A549 (cell line): ENCODE results near the gene MMP11. TPM values are rescaled to one million over a fixed set of nuclear protein-coding genes. Genes with fewer than 3 reads are reported as not detected.

ENCODE experiments used
- ATAC-seq, 2 experiments: fragments of 200-7000 bp in 1 of 2; fragments of >200 bp in 1 of 2; cut with Nextera tagmentation in 1 of 2; cut with Tn5 transposase in 1 of 2; 3 replicates each; pipeline versions ENCODE4 v1.8.0 to v1.9.1; 2018 to 2020; ENCODE audit warnings: mild to moderate bottlenecking in 1 of 2, moderate library complexity in 1 of 2
- CTCF ChIA-PET: fragments of 300-600 bp; sonication (Branson Sonifier 250); formaldehyde crosslinking; extraction: SDS; loops from one replicate; lab custom pipeline; 2021; ENCODE audit warnings: antibody characterized with exemption, inconsistent platforms; lab: Yijun Ruan, JAX
- POLR2A ChIA-PET: fragments of 350-600 bp; formaldehyde crosslinking; extraction: SDS; loops from one replicate; lab custom pipeline; 2021; ENCODE audit warnings: antibody characterized with exemption, inconsistent platforms; lab: Yijun Ruan, JAX
- DNase-seq, 2 experiments: peaks; one replicate each; pipeline versions ENCODE4 v3.0.0 to v3.0.0-alpha.2; 2011 to 2016; ENCODE audit warnings: low read depth in 1 of 2, low spot score in 1 of 2
- FAIRE-seq: peaks from 2 replicates; lab custom pipeline; 2011; peaks lifted over from hg19 to GRCh38; lab: Jason Lieb, UNC
- H3K27ac ChIP-seq, 2 experiments: fragments of >200 bp; sonication (Bioruptor Twin); formaldehyde crosslinking; 3 replicates each; pipeline ENCODE4 v1.5.1; 2016 to 2017
- H3K4me1 ChIP-seq: fragments of >200 bp; sonication (Bioruptor Twin); formaldehyde crosslinking; 3 replicates; pipeline ENCODE4 v1.6.1; 2016
- H3K4me2 ChIP-seq: fragments of >200 bp; sonication (Bioruptor Twin); formaldehyde crosslinking; 3 replicates; pipeline ENCODE4 v1.6.1; 2016
- H3K4me3 ChIP-seq: fragments of >200 bp; sonication (Bioruptor Twin); formaldehyde crosslinking; 3 replicates; pipeline ENCODE4 v1.5.1; 2016
- H3K9me3 ChIP-seq: fragments of >200 bp; sonication (Bioruptor Twin); formaldehyde crosslinking; 3 replicates; pipeline ENCODE4 v1.6.1; 2016
- ATOH8 ChIP-seq: fragments of 250-450 bp; sonication (Bioruptor Pico); IDR thresholded peaks from 2 replicates; pipeline ENCODE4 v1.5.0; 2020; ENCODE audit warnings: low read depth, mild to moderate bottlenecking, moderate library complexity
- BCL3 ChIP-seq: fragments of >200 bp; sonication (Bioruptor Twin); formaldehyde crosslinking; IDR thresholded peaks from 3 replicates; pipeline ENCODE4 v1.6.1; 2016
- BHLHE40 ChIP-seq: IDR thresholded peaks from 2 replicates; pipeline ENCODE4 v1.6.1; 2012; ENCODE audit warnings: low read depth, low read length, inconsistent platforms
- CBX8 ChIP-seq: fragments of 200-600 bp; sonication (generic); IDR thresholded peaks from 2 replicates; pipeline ENCODE4 v1.6.1; 2016
- CTCF ChIP-seq: fragments of >200 bp; sonication (Bioruptor Twin); formaldehyde crosslinking; IDR thresholded peaks from 3 replicates; pipeline ENCODE4 v1.5.1; 2016
- ESRRA ChIP-seq: fragments of 150-350 bp; IDR thresholded peaks from 2 replicates; pipeline ENCODE4 v1.6.1; 2014; ENCODE audit warnings: mild to moderate bottlenecking, low read length, borderline replicate concordance
- FOSL2 ChIP-seq, 2 experiments: fragments of 450-650 bp in 1 of 2; fragments of >200 bp in 1 of 2; sonication (Bioruptor Twin) in 1 of 2; formaldehyde crosslinking; IDR thresholded peaks; 2 replicates each; pipeline versions ENCODE4 v1.5.0 to v1.6.1; 2016 to 2020; ENCODE audit warnings: mild to moderate bottlenecking in 1 of 2, moderate library complexity in 1 of 2
- FOXS1 ChIP-seq: fragments of 250-450 bp; sonication (Bioruptor Pico); IDR thresholded peaks from 2 replicates; pipeline ENCODE4 v1.5.0; 2020; ENCODE audit warnings: mild to moderate bottlenecking, moderate library complexity
- HOXB13 ChIP-seq: fragments of 250-450 bp; sonication (Bioruptor Pico); IDR thresholded peaks from 2 replicates; pipeline ENCODE4 v1.5.0; 2020; ENCODE audit warnings: low read depth, mild to moderate bottlenecking, moderate library complexity
- HOXB5 ChIP-seq: fragments of 250-450 bp; sonication (Bioruptor Pico); IDR thresholded peaks from 2 replicates; pipeline ENCODE4 v1.5.0; 2020; ENCODE audit warnings: mild to moderate bottlenecking, moderate library complexity
- JUN ChIP-seq, 2 experiments: fragments of >200 bp; sonication (Bioruptor Twin); formaldehyde crosslinking; IDR thresholded peaks; 2 replicates in 1 of 2; 3 replicates in 1 of 2; pipeline ENCODE4 v1.6.1; 2016 to 2017
- JUNB ChIP-seq: fragments of >200 bp; sonication (Bioruptor Twin); formaldehyde crosslinking; IDR thresholded peaks from 2 replicates; pipeline ENCODE4 v1.6.1; 2016
- KDM1A ChIP-seq: fragments of 200-600 bp; sonication (generic); IDR thresholded peaks from 2 replicates; pipeline ENCODE4 v1.6.1; 2016; ENCODE audit warnings: low read depth, mild to moderate bottlenecking
- MAZ ChIP-seq: fragments of 150-350 bp; IDR thresholded peaks from 2 replicates; pipeline ENCODE4 v1.6.1; 2014; ENCODE audit warnings: antibody characterized with exemption, low read depth, low read length, borderline replicate concordance
- NR3C1 ChIP-seq: fragments of >200 bp; sonication (Bioruptor Twin); formaldehyde crosslinking; IDR thresholded peaks from 3 replicates; pipeline ENCODE4 v1.6.1; 2017
- POLR2A ChIP-seq: IDR thresholded peaks from 2 replicates; pipeline ENCODE4 v1.6.1; 2012; ENCODE audit warnings: mild to moderate bottlenecking, low read length
- RARB ChIP-seq: fragments of 250-450 bp; sonication (Bioruptor Pico); IDR thresholded peaks from 2 replicates; pipeline ENCODE4 v1.8.0; 2021; ENCODE audit warnings: mild to moderate bottlenecking, moderate library complexity
- RCOR1 ChIP-seq: fragments of 150-350 bp; IDR thresholded peaks from 2 replicates; pipeline ENCODE4 v1.6.1; 2014; ENCODE audit warnings: antibody characterized with exemption, low read length, low read depth
- REST ChIP-seq: fragments of 200-600 bp; sonication (generic); IDR thresholded peaks from 2 replicates; pipeline ENCODE4 v1.6.1; 2016; ENCODE audit warnings: antibody characterized with exemption, mild to moderate bottlenecking, moderate library complexity
- RFX5 ChIP-seq: fragments of 450-650 bp; IDR thresholded peaks from 2 replicates; pipeline ENCODE4 v1.7.1; 2014; ENCODE audit warnings: antibody characterized with exemption, mild to moderate bottlenecking, moderate library complexity
- RNF2 ChIP-seq: fragments of 200-600 bp; sonication (generic); IDR thresholded peaks from 2 replicates; pipeline ENCODE4 v1.6.1; 2016; ENCODE audit warnings: low read depth, mild to moderate bottlenecking, antibody characterized with exemption, moderate library complexity, borderline replicate concordance
- SMC3 ChIP-seq: fragments of >200 bp; sonication (Bioruptor Twin); formaldehyde crosslinking; IDR thresholded peaks from 3 replicates; pipeline ENCODE4 v1.6.1; 2018; ENCODE audit warnings: inconsistent platforms
- SREBF2 ChIP-seq: fragments of 450-650 bp; IDR thresholded peaks from 2 replicates; pipeline ENCODE4 v1.6.1; 2014; ENCODE audit warnings: mild to moderate bottlenecking, moderate library complexity
- ZFP36 ChIP-seq: fragments of 450-650 bp; IDR thresholded peaks from 2 replicates; pipeline ENCODE4 v1.6.1; 2014; ENCODE audit warnings: borderline replicate concordance; ENCODE audit not compliant: partially characterized antibody
- ZNF302 ChIP-seq: fragments of 250-450 bp; sonication (Bioruptor Pico); IDR thresholded peaks from 2 replicates; pipeline ENCODE4 v1.9.0; 2021; ENCODE audit warnings: inconsistent platforms, mild to moderate bottlenecking, moderate library complexity
- WGBS: methylation state at CpG from one replicate; pipeline ENCODE4 v1.1.6; 2017; ENCODE audit errors: missing lambda C conversion rate; 5-methylcytosine and 5-hydroxymethylcytosine counted together
- polyA plus RNA-seq, 4 experiments: library from polyadenylated mRNA; depleted of rRNA in 3 of 4; stranded (reverse); fragments of >200 nt; fragmentation: RNase III in 1 of 4; extraction: RNeasy Plus Mini Kit Qiagen cat#74134 plus additional on column Dnase treatment in 1 of 4; gene quantifications; 2 replicates in 3 of 4; 3 replicates in 1 of 4; pipeline ENCODE4 v1.2.3, GENCODE V29; 2011 to 2017

Gene MMP11
- polyA plus RNA-seq, 2 of the 4 experiments (the other 2 are of a cell fraction): 0.23 to 0.36 TPM

- CTCF ChIA-PET: interaction anchor here (1.2 to 2.1 kb wide), 2 partner anchors 13 to 94 kb away, joined by 4 to 7 read pairs; partner anchors contain the start of gene CHCHD10
- WGBS: 68% methylated on average over 6 of the region's 6 CpGs
- Histone ChIP-seq H3K27ac (no peak overlapping the region), H3K4me3 (no peak overlapping the region), H3K9me3 (no peaks in the 10 kb centered on the region), H3K4me2 (no peak overlapping the region), H3K4me1 (peaks cover 1% of the 10 kb centered on the region; the same call in 2 of the 3 replicates)
- ATAC-seq (no peak), DNase-seq (no peak), FAIRE-seq (no peak)
- TF ChIP-seq RNF2 (no peak), ZNF302 (no peak), NR3C1 (no peak), KDM1A (no peak), CTCF (no peak), RFX5 (no peak), SREBF2 (no peak), RCOR1 (no peak), SMC3 (no peak), CBX8 (no peak)
- POLR2A ChIA-PET: no interaction called here
These were observed 17.5 kb upstream of the MMP11 start for GRCh38 chr22:23754980-23755636.

- ATAC-seq: no peak
- TF ChIP-seq RNF2 (no peak), RARB (CRISPR knock-in tag) (no peak), ATOH8 (CRISPR knock-in tag) (no peak), NR3C1 (no peak), JUNB (no peak), MAZ (no peak), HOXB5 (CRISPR knock-in tag) (no peak), ESRRA (no peak), REST (no peak), POLR2A (no peak), BCL3 (no peak), FOSL2 (IDR thresholded peaks at IDR 0.05) (no peak), FOSL2 (CRISPR knock-in tag; IDR thresholded peaks at IDR 0.05) (no peak), ZFP36 (no peak), HOXB13 (CRISPR knock-in tag) (no peak), SREBF2 (no peak), FOXS1 (CRISPR knock-in tag) (no peak), JUN (IDR thresholded peaks at IDR 0.05) (no peak), BHLHE40 (no peak)
- DNase-seq: no peak
- Histone ChIP-seq H3K4me1 (no peaks in the 10 kb centered on the region; the same call in 2 of the 3 replicates), H3K4me3 (no peak overlapping the region), H3K4me2 (no peak overlapping the region), H3K9me3 (no peaks in the 10 kb centered on the region), H3K27ac (no peak overlapping the region)
- CTCF ChIA-PET: interaction anchor here (1.2 to 2.1 kb wide), 2 partner anchors 12 to 94 kb away, joined by 4 to 7 read pairs; partner anchors contain the start of gene CHCHD10
- WGBS: 80% methylated on average over 8 of the region's 8 CpGs
- POLR2A ChIA-PET: no interaction called here
- FAIRE-seq: no peak
These were observed 16.9 kb upstream of the MMP11 start for GRCh38 chr22:23755711-23756110.
